Lung microvascular endothelial cell (primary cell): ENCODE results near the gene APPL2. TPM values are rescaled to one million over a fixed set of nuclear protein-coding genes. Genes with fewer than 3 reads are reported as not detected.

Source experiments
- total RNA-seq: library from RNA; depleted of rRNA; stranded (reverse); fragments of >200 nt; gene quantifications from 2 replicates; pipeline ENCODE4 v1.2.1, GENCODE V29; 2014

APPL2 gene
- total RNA-seq, 1 donor from 2014 or later = 15.5 TPM

Other genes starting within 250 kb of the APPL2 start
- gene NOPCHAP1, start 249.9 kb downstream of the APPL2 start, total RNA-seq = 8.1 TPM in 2 replicates
- gene ALDH1L2, start 151.7 kb downstream of the APPL2 start, total RNA-seq = 0.20 and 0.22 TPM in 2 replicates
- 79.1 and 106 TPM in 2 replicates for gene WASHC4, start 128.4 kb downstream of the APPL2 start, total RNA-seq
- gene C12orf75, start 94.5 kb upstream of the APPL2 start, total RNA-seq = 5.8 and 14.8 TPM in 2 replicates